ENCODE results near the gene NAGPA. TPM values are rescaled to one million over a fixed set of nuclear protein-coding genes. Genes with fewer than 3 reads are reported as not detected.

NAGPA gene
- total and polyA plus RNA-seq, 7 donors, result 4.4 to 12.3 (median 6.9) TPM

GRCh38 chr16:5065813-5066212 lies 32.1 kb upstream of the NAGPA start, which contains the start of gene C16orf89:
TSS of gene C16orf89 (minus strand) at chr16:5065956. CDS start at chr16:5065908, 48 bp downstream.
- Histone ChIP-seq H3K4me1 (no peaks in the 10 kb centered on the region), H3K27me3 (ENCODE audit: insufficient read depth in 3 of 3, low read length in 2 of 3) (no peaks in the 10 kb centered on the region), H3K36me3 (ENCODE audit: insufficient read depth in 1 of 2, low read depth in 1 of 2) (no peaks in the 10 kb centered on the region), H3K4me3 (no peak within 1 kb of the TSS), H3K9me3 (no peaks in the 10 kb centered on the region), H3K27ac (no peak within 1 kb of the TSS)
- no peak for DNase-seq
- 43 to 49% (median 48%) methylated on average over 10 of the region's 10 CpGs for WGBS, 3 donors
- TF ChIP-seq CTCF (IDR thresholded peaks at IDR 0.05), result no peak
- ATAC-seq, result peak in 1 of 4 donors; percentile 31
- intact Hi-C loops (cut with DNase I), result no loop called here

DNA sequence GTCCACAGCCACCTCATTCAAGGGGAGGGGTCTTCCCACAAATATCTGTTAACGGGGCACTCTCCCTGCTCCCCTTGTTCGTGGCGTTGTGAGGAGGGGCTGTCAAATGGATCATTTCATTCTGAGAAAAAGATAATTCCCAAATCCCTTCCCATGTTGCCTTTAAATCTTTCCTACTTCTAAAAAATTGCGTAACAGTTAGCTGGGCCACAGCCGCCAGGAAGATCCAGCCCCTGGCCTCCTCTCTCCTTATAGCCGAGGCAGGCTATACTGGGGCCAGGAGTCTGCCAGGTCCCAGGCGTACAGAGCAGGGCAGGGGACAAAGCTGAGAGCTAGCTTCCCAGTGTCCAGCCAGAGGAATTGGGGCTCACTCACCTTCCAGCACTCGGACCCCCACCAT lies 31.6 kb upstream of the NAGPA start:
- no peak for TF ChIP-seq CTCF (IDR thresholded peaks at IDR 0.05)
- Histone ChIP-seq H3K27ac (no peak overlapping the region), H3K27me3 (ENCODE audit: insufficient read depth in 3 of 3, low read length in 2 of 3) (no peaks in the 10 kb centered on the region), H3K9me3 (no peaks in the 10 kb centered on the region), H3K4me1 (no peaks in the 10 kb centered on the region), H3K4me3 (no peak overlapping the region), H3K36me3 (ENCODE audit: insufficient read depth in 1 of 2, low read depth in 1 of 2) (no peaks in the 10 kb centered on the region)
- ATAC-seq, result peak in 1 of 4 donors; percentile 13
- intact Hi-C loops (cut with DNase I), result no loop called here
- WGBS, 3 donors, result 51 to 65% (median 63%) methylated on average over 8 of the region's 8 CpGs
- DNase-seq, result no peak

GRCh38 chr16:5064915-5065314 lies 31.2 kb upstream of the NAGPA start:
- no peak for ATAC-seq
- H3K36me3 ChIP-seq (ENCODE audit: insufficient read depth in 1 of 2, low read depth in 1 of 2), result no peaks in the 10 kb centered on the region
- 78 to 80% (median 80%) methylated on average over 7 of the region's 7 CpGs for WGBS, 3 donors
- H3K4me1 ChIP-seq, result no peaks in the 10 kb centered on the region
- DNase-seq, result no peak
- H3K27ac ChIP-seq, result no peak overlapping the region
- TF ChIP-seq CTCF (IDR thresholded peaks at IDR 0.05), result no peak
- H3K4me3 ChIP-seq, result no peak overlapping the region
- H3K9me3 ChIP-seq, result no peaks in the 10 kb centered on the region
- H3K27me3 ChIP-seq (ENCODE audit: insufficient read depth in 3 of 3, low read length in 2 of 3), result no peaks in the 10 kb centered on the region
- intact Hi-C loops (cut with DNase I), result no loop called here

- ATAC-seq (no peak), DNase-seq (no peak)
- Histone ChIP-seq H3K36me3 (ENCODE audit: insufficient read depth in 1 of 2, low read depth in 1 of 2) (no peaks in the 10 kb centered on the region), H3K9me3 (no peaks in the 10 kb centered on the region), H3K4me1 (no peaks in the 10 kb centered on the region), H3K27ac (no peak overlapping the region), H3K27me3 (ENCODE audit: insufficient read depth in 3 of 3, low read length in 2 of 3) (no peaks in the 10 kb centered on the region), H3K4me3 (no peak overlapping the region)
- no peak for TF ChIP-seq CTCF (IDR thresholded peaks at IDR 0.05)
- intact Hi-C loops (cut with DNase I), result no loop called here
- 57 to 61% (median 59%) methylated on average over 19 of the region's 19 CpGs for WGBS, 3 donors
These were observed 29.3 kb upstream of the NAGPA start for GRCh38 chr16:5062790-5063765.

All from psoas muscle (tissue), 8 donors.